Transverse colon (tissue), 4 donors: ENCODE measurements around the gene WDR77.

Experiments used
- CTCF ChIP-seq, 5 experiments: fragments of 200-600 bp in 3 of 5; fragments of 450-650 bp in 2 of 5; sonication (generic) in 3 of 5; IDR thresholded peaks; 1 replicate in 2 of 5; 2 replicates in 3 of 5; pipeline ENCODE4 v1.5.1; 2016 to 2017; ENCODE audit warnings: antibody characterized with exemption in 5 of 5, inconsistent platforms in 3 of 5, mild to moderate bottlenecking in 2 of 5, moderate library complexity in 1 of 5
- POLR2A ChIP-seq: fragments of 450-650 bp; IDR thresholded peaks from one replicate; pipeline ENCODE4 v1.6.1; 2016; ENCODE audit warnings: antibody characterized with exemption, mild to moderate bottlenecking, moderate library complexity
- POLR2AphosphoS5 ChIP-seq, 3 donors: sonication (generic); formaldehyde crosslinking; IDR thresholded peaks; one replicate each; pipeline ENCODE4 v1.6.1; 2016; ENCODE audit warnings: antibody characterized with exemption in 3 of 3

GRCh38 chr1:111481387-111482221, 32.5 kb upstream of the WDR77 start:
- TF ChIP-seq CTCF (IDR thresholded peaks at IDR 0.05): peak; percentile 63 to 85 (median 68)
- TF ChIP-seq POLR2AphosphoS5 (IDR thresholded peaks at IDR 0.05): no peak
- TF ChIP-seq POLR2A: no peak
